Measurements from ENCODE around the gene NRXN3. TPM values are rescaled to one million over a fixed set of nuclear protein-coding genes. Genes with fewer than 3 reads are reported as not detected.

Gene NRXN3
- total and polyA plus RNA-seq, 2 donors (not counting 1 experiment from before 2014, with no cell fraction given) = not detected

GRCh38 chr14:79786522-79786921, 1616.3 kb downstream of the NRXN3 start:
- DNase-seq (no peak), ATAC-seq (ENCODE audit: low read depth) (no peak)
- H3K27me3 Mint-ChIP-seq = no peaks in the 10 kb centered on the region
- no peak overlapping the region for H3K4me3 Mint-ChIP-seq
- H3K9me3 Mint-ChIP-seq (ENCODE audit: insufficient read depth) = peaks cover 3% of the 10 kb centered on the region
- Histone ChIP-seq H3K79me2 (ENCODE audit: control insufficient read depth, insufficient read depth, low read length) (no peaks in the 10 kb centered on the region), H3K4me1 (ENCODE audit: control insufficient read depth in 2 of 2, insufficient read depth in 2 of 2, low read length in 2 of 2) (no peaks in the 10 kb centered on the region), H3K27ac (ENCODE audit: low read length in 2 of 2) (no peak overlapping the region), H4K20me1 (ENCODE audit: control insufficient read depth, insufficient read depth, low read length, poor library complexity, severe bottlenecking) (no peaks in the 10 kb centered on the region), H3K27me3 (replicated peaks in 1 of 4; ENCODE audit: control extremely low read depth in 1 of 4, control insufficient read depth in 3 of 4, insufficient read depth in 4 of 4, low read length in 3 of 4) (no peaks in the 10 kb centered on the region), H3K9me3 (ENCODE audit: control extremely low read depth in 1 of 3, control insufficient read depth in 2 of 3, insufficient read depth in 1 of 3, low read length in 2 of 3) (peaks cover 0 to 7% (median 0%) of the 10 kb centered on the region in 3 donors), H3K9ac (ENCODE audit: low read length) (no peak overlapping the region), H3K4me2 (replicated peaks; ENCODE audit: low read depth, low read length, poor library complexity, severe bottlenecking) (no peak overlapping the region), H3K4me3 (ENCODE audit: control extremely low read depth in 1 of 5, extremely low read depth in 1 of 5, insufficient read depth in 1 of 5, low read depth in 2 of 5, low read length in 4 of 5) (no peak overlapping the region), H2AFZ (ENCODE audit: insufficient read depth, low read depth, low read length, poor library complexity, severe bottlenecking) (no peak overlapping the region), H3K36me3 (replicated peaks in 1 of 2; ENCODE audit: control extremely low read depth in 1 of 2, control insufficient read depth in 1 of 2, extremely low read depth in 1 of 2, insufficient read depth in 2 of 2, low read length in 1 of 2) (no peaks in the 10 kb centered on the region)
- no CpG with 5 or more reads among the region's 3 CpGs for WGBS (ENCODE audit: insufficient coverage)
- intact Hi-C loops (cut with micrococcal nuclease) = no loop called here
- no peaks in the 10 kb centered on the region for H3K4me1 Mint-ChIP-seq
- CTCF ChIA-PET = no interaction called here
- no peak overlapping the region for H3K27ac Mint-ChIP-seq
- TF ChIP-seq CTCF (IDR thresholded peaks at IDR 0.05) (no peak), EZH2 (IDR thresholded peaks at IDR 0.05; ENCODE audit: borderline replicate concordance, insufficient read depth, low read depth, low read length, poor library complexity, severe bottlenecking) (no peak)
- POLR2A ChIA-PET = no interaction called here

- no peaks in the 10 kb centered on the region for H4K20me1 ChIP-seq (ENCODE audit: control insufficient read depth, insufficient read depth, low read length, poor library complexity, severe bottlenecking)
- intact Hi-C loops (cut with micrococcal nuclease) = no loop called here
- H3K4me3 ChIP-seq (ENCODE audit: control extremely low read depth in 1 of 5, extremely low read depth in 1 of 5, insufficient read depth in 1 of 5, low read depth in 2 of 5, low read length in 4 of 5) = no peak overlapping the region
- peaks cover 0 to 11% (median 0%) of the 10 kb centered on the region in 3 donors for H3K9me3 ChIP-seq (ENCODE audit: control extremely low read depth in 1 of 3, control insufficient read depth in 2 of 3, insufficient read depth in 1 of 3, low read length in 2 of 3)
- ATAC-seq (ENCODE audit: low read depth) = no peak
- WGBS (ENCODE audit: insufficient coverage) = 80% methylated on average over 1 of the region's 2 CpGs
- DNase-seq = no peak
- no peak overlapping the region for H2AFZ ChIP-seq (ENCODE audit: insufficient read depth, low read depth, low read length, poor library complexity, severe bottlenecking)
- Mint-ChIP-seq H3K27me3 (no peaks in the 10 kb centered on the region), H3K4me1 (no peaks in the 10 kb centered on the region), H3K9me3 (ENCODE audit: insufficient read depth) (peaks cover 3% of the 10 kb centered on the region), H3K27ac (no peak overlapping the region), H3K4me3 (no peak overlapping the region)
- H3K36me3 ChIP-seq (replicated peaks in 1 of 2; ENCODE audit: control extremely low read depth in 1 of 2, control insufficient read depth in 1 of 2, extremely low read depth in 1 of 2, insufficient read depth in 2 of 2, low read length in 1 of 2) = no peaks in the 10 kb centered on the region
- H3K9ac ChIP-seq (ENCODE audit: low read length) = no peak overlapping the region
- no peaks in the 10 kb centered on the region for H3K27me3 ChIP-seq (replicated peaks in 1 of 4; ENCODE audit: control extremely low read depth in 1 of 4, control insufficient read depth in 3 of 4, insufficient read depth in 4 of 4, low read length in 3 of 4)
- CTCF ChIA-PET = no interaction called here
- no peaks in the 10 kb centered on the region for H3K4me1 ChIP-seq (ENCODE audit: control insufficient read depth in 2 of 2, insufficient read depth in 2 of 2, low read length in 2 of 2)
- H3K4me2 ChIP-seq (replicated peaks; ENCODE audit: low read depth, low read length, poor library complexity, severe bottlenecking) = no peak overlapping the region
- POLR2A ChIA-PET = no interaction called here
- H3K79me2 ChIP-seq (ENCODE audit: control insufficient read depth, insufficient read depth, low read length) = no peaks in the 10 kb centered on the region
- TF ChIP-seq EZH2 (IDR thresholded peaks at IDR 0.05; ENCODE audit: borderline replicate concordance, insufficient read depth, low read depth, low read length, poor library complexity, severe bottlenecking) (no peak), CTCF (IDR thresholded peaks at IDR 0.05) (no peak)
- no peak overlapping the region for H3K27ac ChIP-seq (ENCODE audit: low read length in 2 of 2)
These were observed 1618.2 kb downstream of the NRXN3 start for GRCh38 chr14:79788346-79788745.
